Stimulated activated CD4-positive, alpha-beta T cell treated with anti-CD3 and anti-CD28 coated beads, Interleukin-12 subunit alpha, Interleukin-12 subunit beta, amount 100 ng/mL, for 48 hours (primary cell): Measurements from ENCODE around the gene SNCB.

Experiments used
- DNase-seq, 3 donors: peaks; one replicate each; pipeline ENCODE4 v3.0.0-alpha.2; 2020; ENCODE audit warnings: low read depth in 2 of 3, low spot score in 1 of 3

SNCB gene

GRCh38 chr5:176629853-176630680, at the start of gene SNCB, which contains the start of gene EIF4E1B:
Gene SNCB (minus strand): TSS chr5:176630534. CDS start chr5:176629654, 880 bp downstream.
Gene EIF4E1B (plus strand): TSS chr5:176630675. CDS start chr5:176642788, 12,113 bp downstream.
- peak in 1 of 3 donors; percentile 32 for DNase-seq

GRCh38 chr5:176679365-176680225, 49.3 kb upstream of the SNCB start:
- no peak for DNase-seq

GRCh38 chr5:176678584-176678983, 48.2 kb upstream of the SNCB start:
- no peak for DNase-seq

- DNase-seq: no peak
These were observed 47.0 kb upstream of the SNCB start for GRCh38 chr5:176677209-176677939.

- no peak for DNase-seq
These were observed 46.1 kb upstream of the SNCB start for GRCh38 chr5:176676361-176676824.

- DNase-seq: no peak
These were observed 45.5 kb upstream of the SNCB start for GRCh38 chr5:176675676-176676360.

GRCh38 chr5:176674799-176675198, 44.5 kb upstream of the SNCB start:
- DNase-seq: no peak

- no peak for DNase-seq
These were observed 43.6 kb upstream of the SNCB start for GRCh38 chr5:176673651-176674583.

GRCh38 chr5:176671890-176672747, 41.8 kb upstream of the SNCB start:
- no peak for DNase-seq

GRCh38 chr5:176671399-176671798, 41.1 kb upstream of the SNCB start:
- DNase-seq: no peak

- no peak for DNase-seq
These were observed 40.1 kb upstream of the SNCB start for GRCh38 chr5:176670449-176670848.

- no peak for DNase-seq
These were observed 37.3 kb upstream of the SNCB start for GRCh38 chr5:176667637-176668036.

- DNase-seq: no peak
These were observed 35.2 kb upstream of the SNCB start for GRCh38 chr5:176665517-176665916.

GRCh38 chr5:176664886-176665285, 34.6 kb upstream of the SNCB start:
- DNase-seq: no peak

- DNase-seq: no peak
These were observed 34.1 kb upstream of the SNCB start for GRCh38 chr5:176664479-176664878.

GRCh38 chr5:176663566-176663965, 33.2 kb upstream of the SNCB start:
- no peak for DNase-seq

- no peak for DNase-seq
These were observed 32.3 kb upstream of the SNCB start for GRCh38 chr5:176662371-176663333.
